PFSK-1 (cell line): Measurements from ENCODE around the gene STAB1.

ENCODE experiments used
- FOXP2 ChIP-seq: optimal IDR thresholded peaks from 2 replicates; pipeline ENCODE3; 2011; ENCODE audit warnings: borderline replicate concordance, control low read depth, inconsistent platforms; ENCODE audit not compliant: insufficient read depth; ENCODE audit errors: extremely low read length, extremely low read depth
- POLR2AphosphoS5 ChIP-seq: IDR thresholded peaks from 2 replicates; pipeline ENCODE4 v1.6.1; 2012; ENCODE audit warnings: low read depth, mild to moderate bottlenecking, control low read depth, low read length, moderate library complexity
- SIN3A ChIP-seq: IDR thresholded peaks from 2 replicates; pipeline ENCODE4 v1.6.1; 2012; ENCODE audit warnings: mild to moderate bottlenecking, low read length, moderate library complexity, borderline replicate concordance; ENCODE audit not compliant: insufficient read depth
- TAF1 ChIP-seq: IDR thresholded peaks from 2 replicates; pipeline ENCODE4 v1.6.1; 2012; ENCODE audit warnings: low read length, control low read depth, borderline replicate concordance; ENCODE audit not compliant: insufficient read depth
- TF ChIP-seq, protein P1 (sequence below), 2 experiments: IDR thresholded peaks; 2 replicates each; pipeline versions ENCODE4 v1.6.1 to v1.8.0; 2011 to 2012; ENCODE audit warnings: low read depth in 2 of 2, low read length in 2 of 2, control low read depth in 1 of 2, inconsistent platforms in 1 of 2, mild to moderate bottlenecking in 1 of 2, moderate library complexity in 1 of 2; ENCODE audit not compliant: insufficient read depth in 1 of 2

DNA sequence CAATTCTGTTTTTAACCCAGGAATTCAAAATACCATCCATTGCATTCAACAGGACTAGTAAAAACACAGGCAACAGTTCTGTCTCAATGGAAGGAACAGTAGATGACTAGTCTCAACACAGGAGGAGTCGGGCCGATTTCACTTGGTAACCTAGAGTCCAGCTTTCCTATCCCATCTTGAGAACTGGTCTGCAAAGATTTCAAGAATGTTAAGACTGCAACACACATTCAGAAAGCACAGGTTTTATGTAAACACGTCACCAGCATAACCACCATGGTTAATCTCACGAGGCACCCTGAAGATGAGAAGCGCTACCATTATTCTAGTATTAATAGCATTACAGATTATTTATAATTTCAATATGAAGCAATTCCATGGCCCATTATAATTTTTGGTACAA, 63.3 kb downstream of the STAB1 start:
- TF ChIP-seq POLR2AphosphoS5, result no peak
- no peak for TF ChIP-seq TAF1
- TF ChIP-seq, protein P1, sequence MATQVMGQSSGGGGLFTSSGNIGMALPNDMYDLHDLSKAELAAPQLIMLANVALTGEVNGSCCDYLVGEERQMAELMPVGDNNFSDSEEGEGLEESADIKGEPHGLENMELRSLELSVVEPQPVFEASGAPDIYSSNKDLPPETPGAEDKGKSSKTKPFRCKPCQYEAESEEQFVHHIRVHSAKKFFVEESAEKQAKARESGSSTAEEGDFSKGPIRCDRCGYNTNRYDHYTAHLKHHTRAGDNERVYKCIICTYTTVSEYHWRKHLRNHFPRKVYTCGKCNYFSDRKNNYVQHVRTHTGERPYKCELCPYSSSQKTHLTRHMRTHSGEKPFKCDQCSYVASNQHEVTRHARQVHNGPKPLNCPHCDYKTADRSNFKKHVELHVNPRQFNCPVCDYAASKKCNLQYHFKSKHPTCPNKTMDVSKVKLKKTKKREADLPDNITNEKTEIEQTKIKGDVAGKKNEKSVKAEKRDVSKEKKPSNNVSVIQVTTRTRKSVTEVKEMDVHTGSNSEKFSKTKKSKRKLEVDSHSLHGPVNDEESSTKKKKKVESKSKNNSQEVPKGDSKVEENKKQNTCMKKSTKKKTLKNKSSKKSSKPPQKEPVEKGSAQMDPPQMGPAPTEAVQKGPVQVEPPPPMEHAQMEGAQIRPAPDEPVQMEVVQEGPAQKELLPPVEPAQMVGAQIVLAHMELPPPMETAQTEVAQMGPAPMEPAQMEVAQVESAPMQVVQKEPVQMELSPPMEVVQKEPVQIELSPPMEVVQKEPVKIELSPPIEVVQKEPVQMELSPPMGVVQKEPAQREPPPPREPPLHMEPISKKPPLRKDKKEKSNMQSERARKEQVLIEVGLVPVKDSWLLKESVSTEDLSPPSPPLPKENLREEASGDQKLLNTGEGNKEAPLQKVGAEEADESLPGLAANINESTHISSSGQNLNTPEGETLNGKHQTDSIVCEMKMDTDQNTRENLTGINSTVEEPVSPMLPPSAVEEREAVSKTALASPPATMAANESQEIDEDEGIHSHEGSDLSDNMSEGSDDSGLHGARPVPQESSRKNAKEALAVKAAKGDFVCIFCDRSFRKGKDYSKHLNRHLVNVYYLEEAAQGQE (IDR thresholded peaks at IDR 0.05; ENCODE audit: insufficient read depth in 1 of 2, low read depth in 2 of 2, low read length in 2 of 2), result no peak
- TF ChIP-seq SIN3A, result no peak
- TF ChIP-seq FOXP2, result no peak
